Small intestine (tissue), 7 donors: Measurements from ENCODE around the gene CEP250. TPM values are rescaled to one million over a fixed set of nuclear protein-coding genes. Genes with fewer than 3 reads are reported as not detected.

Experiments
- DNase-seq, 2 donors: peaks; one replicate each; pipeline versions ENCODE4 v3.0.0 to v3.0.0-alpha.2; 2013
- FAIRE-seq: peaks from 2 replicates; lab custom pipeline; 2012; peaks lifted over from hg19 to GRCh38; lab: Jason Lieb, UNC
- H3K27ac ChIP-seq, 3 donors: one replicate each; pipeline ENCODE4 v1.5.1; 2013; ENCODE audit warnings: low read length in 2 of 3, mild to moderate bottlenecking in 2 of 3, control low read depth in 1 of 3, inconsistent platforms in 1 of 3, low read depth in 1 of 3, moderate library complexity in 1 of 3
- H3K27me3 ChIP-seq, 3 donors: one replicate each; pipeline ENCODE4 v1.6.1; 2013; ENCODE audit warnings: low read length in 3 of 3, inconsistent platforms in 1 of 3; ENCODE audit not compliant: control insufficient read depth in 3 of 3, insufficient read depth in 3 of 3
- H3K36me3 ChIP-seq, 3 donors: one replicate each; pipeline ENCODE4 v1.6.1; 2013; ENCODE audit warnings: low read length in 3 of 3, inconsistent platforms in 1 of 3, low read depth in 1 of 3, mild to moderate bottlenecking in 1 of 3, moderate library complexity in 1 of 3; ENCODE audit not compliant: control insufficient read depth in 3 of 3, insufficient read depth in 2 of 3
- H3K4me1 ChIP-seq, 3 donors: one replicate each; pipeline ENCODE4 v1.6.1; 2013; ENCODE audit warnings: low read length in 2 of 3, inconsistent platforms in 1 of 3, low read depth in 1 of 3, mild to moderate bottlenecking in 1 of 3, moderate library complexity in 1 of 3; ENCODE audit not compliant: control insufficient read depth in 3 of 3, insufficient read depth in 2 of 3
- H3K4me3 ChIP-seq, 3 donors: one replicate each; pipeline ENCODE4 v1.5.1; 2013; ENCODE audit warnings: low read length in 3 of 3, control low read depth in 1 of 3, inconsistent platforms in 1 of 3, low read depth in 1 of 3, mild to moderate bottlenecking in 1 of 3, moderate library complexity in 1 of 3
- H3K9me3 ChIP-seq, 2 donors: one replicate each; pipeline ENCODE4 v1.6.1; 2013; ENCODE audit warnings: low read depth in 1 of 2, low read length in 1 of 2; ENCODE audit not compliant: control insufficient read depth in 2 of 2, insufficient read depth in 1 of 2
- WGBS, 3 donors: extraction: QIAGEN DNeasy Blood & Tissue Kit; methylation state at CpG; one replicate each; pipeline ENCODE4 v1.1.7; 2013; 5-methylcytosine and 5-hydroxymethylcytosine counted together
- polyA plus RNA-seq, 4 donors: library from polyadenylated mRNA; stranded (reverse) in 3 of 4; unstranded in 1 of 4; fragments of 200-250 nt in 3 of 4; fragments of 120-200 nt in 1 of 4; gene quantifications; one replicate each; pipeline versions ENCODE4 v1.2.1 to v1.2.3, GENCODE V29; 2013
- donor health status: healthy with polysubstance abuse.
- donor health status: control.
- donor health status: control.
- donor health status: Bipolar disorder and iron deficiency.
- donor health status: healthy.

Gene CEP250
- polyA plus RNA-seq, 4 donors: 3.0 to 31.7 (median 8.8) TPM

GRCh38 chr20:35463455-35464300 lies 8.3 kb downstream of the CEP250 start:
- no peak overlapping the region for H3K27ac ChIP-seq
- H3K36me3 ChIP-seq: peaks cover 4 to 61% (median 4%) of the 10 kb centered on the region in 3 donors
- FAIRE-seq (no peak), DNase-seq (peak; percentile 72 to 82)
- no peak overlapping the region for H3K4me3 ChIP-seq
- H3K9me3 ChIP-seq: no peaks in the 10 kb centered on the region
- H3K4me1 ChIP-seq: peaks cover 0 to 13% (median 0%) of the 10 kb centered on the region in 3 donors
- H3K27me3 ChIP-seq: no peaks in the 10 kb centered on the region
- 25 to 44% (median 36%) methylated on average over 4 of the region's 4 CpGs for WGBS, 3 donors

GRCh38 chr20:35465976-35466375 lies 10.6 kb downstream of the CEP250 start:
- H3K4me1 ChIP-seq: peaks cover 0 to 15% (median 0%) of the 10 kb centered on the region in 3 donors
- peaks cover 4 to 65% (median 4%) of the 10 kb centered on the region in 3 donors for H3K36me3 ChIP-seq
- H3K4me3 ChIP-seq: no peak overlapping the region
- H3K27ac ChIP-seq: no peak overlapping the region
- H3K27me3 ChIP-seq: no peaks in the 10 kb centered on the region
- FAIRE-seq (no peak), DNase-seq (no peak)
- WGBS, 3 donors: 82 to 87% (median 84%) methylated on average over 6 of the region's 6 CpGs
- H3K9me3 ChIP-seq: no peaks in the 10 kb centered on the region

GRCh38 chr20:35466856-35467255 lies 11.5 kb downstream of the CEP250 start:
- peaks cover 4 to 61% (median 4%) of the 10 kb centered on the region in 3 donors for H3K36me3 ChIP-seq
- 91 to 95% (median 92%) methylated on average over 6 of the region's 6 CpGs for WGBS, 3 donors
- peaks cover 0 to 15% (median 0%) of the 10 kb centered on the region in 3 donors for H3K4me1 ChIP-seq
- no peak for FAIRE-seq
- no peaks in the 10 kb centered on the region for H3K9me3 ChIP-seq
- no peaks in the 10 kb centered on the region for H3K27me3 ChIP-seq
- H3K27ac ChIP-seq: no peak overlapping the region
- no peak for DNase-seq
- H3K4me3 ChIP-seq: no peak overlapping the region

- Histone ChIP-seq H3K4me3 (no peak overlapping the region), H3K36me3 (peaks cover 4 to 61% (median 6%) of the 10 kb centered on the region in 3 donors), H3K27ac (peak overlapping the region in 1 of 3 donors; percentile 16), H3K9me3 (no peaks in the 10 kb centered on the region), H3K4me1 (peaks cover 0 to 17% (median 0%) of the 10 kb centered on the region in 3 donors), H3K27me3 (no peaks in the 10 kb centered on the region)
- DNase-seq (peak; percentile 20 to 52), FAIRE-seq (no peak)
- 77 to 82% (median 78%) methylated on average over 8 to 9 of the region's 9 CpGs for WGBS, 3 donors
Measured at GRCh38 chr20:35467339-35468224, 12.2 kb downstream of the CEP250 start.

- no peaks in the 10 kb centered on the region for H3K9me3 ChIP-seq
- no peaks in the 10 kb centered on the region for H3K27me3 ChIP-seq
- H3K4me3 ChIP-seq: no peak overlapping the region
- no peak for DNase-seq
- FAIRE-seq: no peak
- H3K36me3 ChIP-seq: peaks cover 4 to 65% (median 6%) of the 10 kb centered on the region in 3 donors
- peaks cover 0 to 29% (median 0%) of the 10 kb centered on the region in 3 donors for H3K4me1 ChIP-seq
- WGBS, 3 donors: 71 to 77% (median 75%) methylated on average over 6 of the region's 6 CpGs
- H3K27ac ChIP-seq: no peak overlapping the region
Measured at GRCh38 chr20:35468671-35469334, 13.4 kb downstream of the CEP250 start.

- H3K27me3 ChIP-seq: no peaks in the 10 kb centered on the region
- WGBS, 3 donors: 79 to 87% (median 79%) methylated on average over 3 of the region's 3 CpGs
- no peak for DNase-seq
- H3K27ac ChIP-seq: no peak overlapping the region
- peaks cover 9 to 54% (median 13%) of the 10 kb centered on the region in 3 donors for H3K36me3 ChIP-seq
- H3K9me3 ChIP-seq: no peaks in the 10 kb centered on the region
- H3K4me1 ChIP-seq: peaks cover 0 to 41% (median 0%) of the 10 kb centered on the region in 3 donors
- H3K4me3 ChIP-seq: no peak overlapping the region
- FAIRE-seq: no peak
Measured at GRCh38 chr20:35472209-35472608, 16.8 kb downstream of the CEP250 start.

GRCh38 chr20:35473684-35474083 lies 18.3 kb downstream of the CEP250 start:
- DNase-seq (no peak), FAIRE-seq (no peak)
- Histone ChIP-seq H3K4me1 (peaks cover 0 to 30% (median 0%) of the 10 kb centered on the region in 3 donors), H3K27ac (peak overlapping the region in 1 of 3 donors; percentile 74), H3K27me3 (no peaks in the 10 kb centered on the region), H3K9me3 (no peaks in the 10 kb centered on the region), H3K4me3 (no peak overlapping the region), H3K36me3 (peaks cover 7 to 58% (median 15%) of the 10 kb centered on the region in 3 donors)
- 80 to 84% (median 82%) methylated on average over 8 of the region's 8 CpGs for WGBS, 3 donors
